ENCODE data around the gene CSPG4. TPM values are rescaled to one million over a fixed set of nuclear protein-coding genes. Genes with fewer than 3 reads are reported as not detected.

CSPG4 gene
- total RNA-seq, 1 experiment from 2014 or later = 2.0 TPM

GRCh38 chr15:75646944-75647364 lies 65.7 kb downstream of the CSPG4 start:
- Histone ChIP-seq H2BK20ac (ENCODE audit: low read depth, low read length, poor library complexity, severe bottlenecking) (no peak overlapping the region), H3K79me2 (ENCODE audit: insufficient read depth, low read length) (peaks cover 9% of the 10 kb centered on the region; the same call in 1 of the 2 replicates), H3K14ac (ENCODE audit: insufficient read depth, low read length) (no peak overlapping the region), H4K8ac (replicated peaks; ENCODE audit: insufficient read length, low read depth, low read length) (no peak overlapping the region), H3T11ph (ENCODE audit: low read length) (no peak overlapping the region), H3K56ac (ENCODE audit: insufficient read length, low read depth, low read length) (no peak overlapping the region), H3K9me3 (ENCODE audit: control insufficient read depth, low read depth, low read length) (no peaks in the 10 kb centered on the region), H3K4me2 (ENCODE audit: insufficient read depth, insufficient read length, low read length) (peak overlapping the region; percentile 86), H4K91ac (ENCODE audit: insufficient read length, low read depth, low read length) (no peak overlapping the region), H3K27me3 (ENCODE audit: insufficient read depth, low read length) (peaks cover 4% of the 10 kb centered on the region; the same call in 1 of the 2 replicates), H3K23ac (ENCODE audit: insufficient read length, low read depth, low read length) (no peak overlapping the region), H3K27ac (ENCODE audit: insufficient read length, low read depth, low read length) (no peak overlapping the region), H2BK15ac (ENCODE audit: low read depth, low read length) (no peak overlapping the region), H4K20me1 (ENCODE audit: control insufficient read depth, insufficient read depth, insufficient read length) (no peaks in the 10 kb centered on the region), H2BK12ac (ENCODE audit: insufficient read length, low read depth, low read length) (no peak overlapping the region), H3K23me2 (ENCODE audit: insufficient read length, low read depth, low read length, poor library complexity, severe bottlenecking) (peaks cover 17% of the 10 kb centered on the region), H4K5ac (ENCODE audit: insufficient read length, low read depth, low read length) (no peak overlapping the region), H3K9ac (ENCODE audit: extremely low read depth, insufficient read length, low read length) (peak overlapping the region; percentile 36), H3K4ac (ENCODE audit: low read depth, low read length) (no peak overlapping the region), H3K4me1 (ENCODE audit: insufficient read depth, low read length) (peaks cover 3% of the 10 kb centered on the region; the same call in 1 of the 2 replicates), H2BK5ac (ENCODE audit: insufficient read length, low read length) (no peak overlapping the region), H2BK120ac (ENCODE audit: low read depth, low read length, poor library complexity, severe bottlenecking) (no peak overlapping the region), H3K18ac (ENCODE audit: insufficient read length, low read depth, low read length) (no peak overlapping the region), H2AK5ac (ENCODE audit: insufficient read length, low read length) (no peak overlapping the region), H2AFZ (ENCODE audit: low read length) (no peak overlapping the region), H3K79me1 (ENCODE audit: insufficient read depth, low read depth, low read length, poor library complexity, severe bottlenecking) (no peaks in the 10 kb centered on the region)
- H3K9me3 Mint-ChIP-seq = no peaks in the 10 kb centered on the region
- no CpG with 5 or more reads among the region's 26 CpGs for WGBS (ENCODE audit: extremely low coverage, insufficient read length, low lambda C conversion rate)
- TF ChIP-seq CTCF (conservative IDR thresholded peaks at IDR 0.05) = no peak
- DNase-seq = peak; percentile 45
- H3K4me3 Mint-ChIP-seq = peak overlapping the region; percentile 88 to 93
- H3K4me1 Mint-ChIP-seq = peaks cover 42 to 45% of the 10 kb centered on the region in 2 experiments
- H3K36me3 Mint-ChIP-seq (ENCODE audit: insufficient read depth in 1 of 3, low read depth in 3 of 3) = peaks cover 10 to 30% (median 26%) of the 10 kb centered on the region in 3 experiments
- peaks cover 23% of the 10 kb centered on the region for H3K27me3 Mint-ChIP-seq (ENCODE audit: low read depth)
- H3K27ac Mint-ChIP-seq = no peak overlapping the region; a peak in 1 of 7 replicates

Measured in H9 (cell line).